HuH-7.5 (cell line): ENCODE measurements around the gene SERP2.

Source experiments
- DNase-seq: peaks from one replicate; pipeline ENCODE4 v3.0.0; 2011; ENCODE audit warnings: low spot score

The SERP2 gene

GRCh38 chr13:44413095-44413494, 39.5 kb downstream of the SERP2 start:
- no peak for DNase-seq

- DNase-seq = no peak
These were observed 41.1 kb downstream of the SERP2 start for GRCh38 chr13:44414716-44415115.

- DNase-seq = no peak
These were observed 42.2 kb downstream of the SERP2 start for GRCh38 chr13:44415815-44416214.

- DNase-seq = no peak
These were observed 42.7 kb downstream of the SERP2 start for GRCh38 chr13:44416301-44416700.

GRCh38 chr13:44416744-44417143, 43.1 kb downstream of the SERP2 start:
- DNase-seq = no peak

- DNase-seq = no peak
These were observed 43.8 kb downstream of the SERP2 start for GRCh38 chr13:44417446-44417845.

- no peak for DNase-seq
These were observed 44.3 kb downstream of the SERP2 start for GRCh38 chr13:44417876-44418275.

- DNase-seq = no peak
These were observed 47.0 kb downstream of the SERP2 start for GRCh38 chr13:44420376-44421220.

- no peak for DNase-seq
These were observed 48.4 kb downstream of the SERP2 start for GRCh38 chr13:44421853-44422525.

GRCh38 chr13:44422755-44423643, 49.4 kb downstream of the SERP2 start:
- DNase-seq = no peak

GRCh38 chr13:44423824-44424223, 50.2 kb downstream of the SERP2 start:
- no peak for DNase-seq

- no peak for DNase-seq
These were observed 51.6 kb downstream of the SERP2 start for GRCh38 chr13:44425041-44425814.

GRCh38 chr13:44425815-44426078, 52.1 kb downstream of the SERP2 start:
- DNase-seq = no peak

GRCh38 chr13:44426461-44426860, 52.8 kb downstream of the SERP2 start:
- no peak for DNase-seq

- no peak for DNase-seq
These were observed 55.7 kb downstream of the SERP2 start for GRCh38 chr13:44429311-44429710.

- peak; percentile 44 for DNase-seq
These were observed 57.5 kb downstream of the SERP2 start for GRCh38 chr13:44431150-44431549.

GRCh38 chr13:44432650-44433049, 59.0 kb downstream of the SERP2 start:
- no peak for DNase-seq

- no peak for DNase-seq
These were observed 60.5 kb downstream of the SERP2 start for GRCh38 chr13:44433863-44434765.

GRCh38 chr13:44434766-44435141, 61.1 kb downstream of the SERP2 start:
- DNase-seq = no peak

- peak; percentile 71 for DNase-seq
These were observed 61.7 kb downstream of the SERP2 start for GRCh38 chr13:44435142-44435918.
